HepG2 (cell line): ENCODE results near the gene CDHR1. TPM values are rescaled to one million over a fixed set of nuclear protein-coding genes. Genes with fewer than 3 reads are reported as not detected.

ENCODE experiments used
- BHLHE40 ChIP-seq: IDR thresholded peaks from 2 replicates; pipeline ENCODE4 v1.6.1; 2011; ENCODE audit warnings: low read length, improper control_type of control experiment
- EZH2 ChIP-seq: conservative IDR thresholded peaks from 2 replicates; pipeline ENCODE4 v1.6.1; 2012; ENCODE audit warnings: mild to moderate bottlenecking, low read depth, low read length, moderate library complexity
- ZNF780A ChIP-seq: sonication (generic); formaldehyde crosslinking; IDR thresholded peaks from 2 replicates; pipeline ENCODE4 v1.8.0; 2022; ENCODE audit warnings: mild to moderate bottlenecking, missing genetic modification reagents, moderate library complexity
- polyA plus RNA-seq, 8 experiments: library from polyadenylated mRNA; depleted of rRNA in 3 of 8; stranded (reverse) in 7 of 8; unstranded in 1 of 8; fragments of >200 nt; fragmentation: Illumina TruSeq in 4 of 8; extraction: Trizol in 4 of 8; gene quantifications; 2 replicates each; pipeline versions ENCODE4 v1.2.1 to v1.2.3, GENCODE V29; 2011 to 2016; ENCODE audit warnings: low read depth in 4 of 8, missing spikeins in 1 of 8, mixed read lengths in 1 of 8; ENCODE audit not compliant: insufficient read depth in 1 of 8
- total RNA-seq, 5 experiments: library from RNA; depleted of rRNA; stranded (reverse); fragments of >200 nt; fragmentation: Illumina TruSeq; extraction: Trizol; gene quantifications; 2 replicates each; pipeline ENCODE4 v1.2.3, GENCODE V29; 2016; ENCODE audit warnings: low read depth in 1 of 5
- TF ChIP-seq, protein P1 (sequence below), 2 experiments: fragments of 450-650 bp in 1 of 2; sonication (generic) in 1 of 2; formaldehyde crosslinking in 1 of 2; IDR thresholded peaks; 2 replicates each; pipeline versions ENCODE4 v1.6.1 to v1.8.0; 2016 to 2022; ENCODE audit warnings: antibody characterized with exemption in 1 of 2, mild to moderate bottlenecking in 1 of 2, missing genetic modification reagents in 1 of 2
- TF ChIP-seq, protein P2 (sequence below): sonication (generic); formaldehyde crosslinking; IDR thresholded peaks from 2 replicates; pipeline ENCODE4 v1.5.1; 2020; ENCODE audit warnings: missing genetic modification reagents, mild to moderate bottlenecking, borderline replicate concordance
- TF ChIP-seq, protein P3 (sequence below), 2 experiments: IDR thresholded peaks; 2 replicates each; pipeline ENCODE4 v1.6.1; 2011 to 2012; ENCODE audit warnings: low read length in 2 of 2, borderline replicate concordance in 1 of 2, low read depth in 1 of 2, mild to moderate bottlenecking in 1 of 2, moderate library complexity in 1 of 2
- TF ChIP-seq, protein P4 (sequence below): sonication (generic); formaldehyde crosslinking; IDR thresholded peaks from 2 replicates; pipeline ENCODE4 v1.8.0; 2022; ENCODE audit warnings: missing genetic modification reagents, mild to moderate bottlenecking, borderline replicate concordance
- TF ChIP-seq, protein P5 (sequence below): sonication (generic); formaldehyde crosslinking; IDR thresholded peaks from 2 replicates; pipeline ENCODE4 v1.4.0; 2020; ENCODE audit warnings: missing genetic modification reagents

The CDHR1 gene
- total and polyA plus RNA-seq, 2 of the 13 experiments (the other 11 are each of a cell fraction or from before 2014, with no cell fraction given): 0.04 to 0.09 TPM

DNA sequence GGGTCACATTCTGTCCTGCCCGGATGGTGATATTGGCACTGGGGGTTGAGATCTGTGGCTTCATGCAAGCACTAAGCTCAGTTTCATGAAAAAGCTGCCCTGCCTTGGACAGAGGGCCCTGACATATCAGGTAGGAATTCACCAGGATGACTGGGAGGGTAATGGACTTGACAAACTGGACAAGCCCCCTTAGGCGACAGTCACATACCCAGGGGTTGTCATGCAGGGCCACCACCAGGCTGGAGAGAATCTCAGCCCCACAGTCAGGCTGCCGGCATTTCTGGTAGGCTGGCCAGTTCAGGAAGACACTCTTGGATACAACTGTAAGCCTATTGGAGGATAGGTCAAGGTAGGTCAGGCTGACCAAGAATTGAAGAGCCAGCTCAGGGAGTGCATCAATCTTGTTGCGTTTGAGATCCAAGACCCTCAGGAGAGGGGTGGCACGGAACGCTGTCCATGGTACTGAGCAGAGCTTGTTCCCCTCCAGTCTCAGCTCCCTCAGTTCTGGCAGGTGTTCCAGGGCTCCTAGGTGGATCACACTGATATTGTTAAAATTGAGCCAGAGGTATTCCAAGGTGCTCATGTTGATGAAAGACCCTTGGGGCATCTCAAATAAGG lies 30.2 kb downstream of the CDHR1 start (continued):
- TF ChIP-seq, protein P1, sequence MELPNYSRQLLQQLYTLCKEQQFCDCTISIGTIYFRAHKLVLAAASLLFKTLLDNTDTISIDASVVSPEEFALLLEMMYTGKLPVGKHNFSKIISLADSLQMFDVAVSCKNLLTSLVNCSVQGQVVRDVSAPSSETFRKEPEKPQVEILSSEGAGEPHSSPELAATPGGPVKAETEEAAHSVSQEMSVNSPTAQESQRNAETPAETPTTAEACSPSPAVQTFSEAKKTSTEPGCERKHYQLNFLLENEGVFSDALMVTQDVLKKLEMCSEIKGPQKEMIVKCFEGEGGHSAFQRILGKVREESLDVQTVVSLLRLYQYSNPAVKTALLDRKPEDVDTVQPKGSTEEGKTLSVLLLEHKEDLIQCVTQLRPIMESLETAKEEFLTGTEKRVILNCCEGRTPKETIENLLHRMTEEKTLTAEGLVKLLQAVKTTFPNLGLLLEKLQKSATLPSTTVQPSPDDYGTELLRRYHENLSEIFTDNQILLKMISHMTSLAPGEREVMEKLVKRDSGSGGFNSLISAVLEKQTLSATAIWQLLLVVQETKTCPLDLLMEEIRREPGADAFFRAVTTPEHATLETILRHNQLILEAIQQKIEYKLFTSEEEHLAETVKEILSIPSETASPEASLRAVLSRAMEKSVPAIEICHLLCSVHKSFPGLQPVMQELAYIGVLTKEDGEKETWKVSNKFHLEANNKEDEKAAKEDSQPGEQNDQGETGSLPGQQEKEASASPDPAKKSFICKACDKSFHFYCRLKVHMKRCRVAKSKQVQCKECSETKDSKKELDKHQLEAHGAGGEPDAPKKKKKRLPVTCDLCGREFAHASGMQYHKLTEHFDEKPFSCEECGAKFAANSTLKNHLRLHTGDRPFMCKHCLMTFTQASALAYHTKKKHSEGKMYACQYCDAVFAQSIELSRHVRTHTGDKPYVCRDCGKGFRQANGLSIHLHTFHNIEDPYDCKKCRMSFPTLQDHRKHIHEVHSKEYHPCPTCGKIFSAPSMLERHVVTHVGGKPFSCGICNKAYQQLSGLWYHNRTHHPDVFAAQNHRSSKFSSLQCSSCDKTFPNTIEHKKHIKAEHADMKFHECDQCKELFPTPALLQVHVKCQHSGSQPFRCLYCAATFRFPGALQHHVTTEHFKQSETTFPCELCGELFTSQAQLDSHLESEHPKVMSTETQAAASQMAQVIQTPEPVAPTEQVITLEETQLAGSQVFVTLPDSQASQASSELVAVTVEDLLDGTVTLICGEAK (IDR thresholded peaks at IDR 0.05): no peak
- TF ChIP-seq, protein P1 (CRISPR knock-in tag; IDR thresholded peaks at IDR 0.05): no peak
- TF ChIP-seq, protein P2, sequence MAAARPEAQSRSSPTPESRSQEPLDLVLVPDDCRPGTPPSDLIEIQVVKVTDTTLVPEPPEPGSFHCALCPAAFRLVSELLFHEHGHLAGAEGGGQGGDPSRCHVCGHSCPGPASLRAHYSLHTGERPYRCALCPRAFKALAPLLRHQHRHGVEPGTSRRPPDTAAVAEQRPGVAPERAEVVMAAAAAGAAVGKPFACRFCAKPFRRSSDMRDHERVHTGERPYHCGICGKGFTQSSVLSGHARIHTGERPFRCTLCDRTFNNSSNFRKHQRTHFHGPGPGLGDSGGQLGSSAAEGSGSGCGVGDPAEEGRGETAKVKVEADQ: no peak
- TF ChIP-seq BHLHE40: no peak
- TF ChIP-seq, protein P3, sequence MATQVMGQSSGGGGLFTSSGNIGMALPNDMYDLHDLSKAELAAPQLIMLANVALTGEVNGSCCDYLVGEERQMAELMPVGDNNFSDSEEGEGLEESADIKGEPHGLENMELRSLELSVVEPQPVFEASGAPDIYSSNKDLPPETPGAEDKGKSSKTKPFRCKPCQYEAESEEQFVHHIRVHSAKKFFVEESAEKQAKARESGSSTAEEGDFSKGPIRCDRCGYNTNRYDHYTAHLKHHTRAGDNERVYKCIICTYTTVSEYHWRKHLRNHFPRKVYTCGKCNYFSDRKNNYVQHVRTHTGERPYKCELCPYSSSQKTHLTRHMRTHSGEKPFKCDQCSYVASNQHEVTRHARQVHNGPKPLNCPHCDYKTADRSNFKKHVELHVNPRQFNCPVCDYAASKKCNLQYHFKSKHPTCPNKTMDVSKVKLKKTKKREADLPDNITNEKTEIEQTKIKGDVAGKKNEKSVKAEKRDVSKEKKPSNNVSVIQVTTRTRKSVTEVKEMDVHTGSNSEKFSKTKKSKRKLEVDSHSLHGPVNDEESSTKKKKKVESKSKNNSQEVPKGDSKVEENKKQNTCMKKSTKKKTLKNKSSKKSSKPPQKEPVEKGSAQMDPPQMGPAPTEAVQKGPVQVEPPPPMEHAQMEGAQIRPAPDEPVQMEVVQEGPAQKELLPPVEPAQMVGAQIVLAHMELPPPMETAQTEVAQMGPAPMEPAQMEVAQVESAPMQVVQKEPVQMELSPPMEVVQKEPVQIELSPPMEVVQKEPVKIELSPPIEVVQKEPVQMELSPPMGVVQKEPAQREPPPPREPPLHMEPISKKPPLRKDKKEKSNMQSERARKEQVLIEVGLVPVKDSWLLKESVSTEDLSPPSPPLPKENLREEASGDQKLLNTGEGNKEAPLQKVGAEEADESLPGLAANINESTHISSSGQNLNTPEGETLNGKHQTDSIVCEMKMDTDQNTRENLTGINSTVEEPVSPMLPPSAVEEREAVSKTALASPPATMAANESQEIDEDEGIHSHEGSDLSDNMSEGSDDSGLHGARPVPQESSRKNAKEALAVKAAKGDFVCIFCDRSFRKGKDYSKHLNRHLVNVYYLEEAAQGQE (IDR thresholded peaks at IDR 0.05; ENCODE audit: borderline replicate concordance in 1 of 2, low read depth in 1 of 2, low read length in 2 of 2): peak; percentile 84 to 96
- TF ChIP-seq, protein P4, sequence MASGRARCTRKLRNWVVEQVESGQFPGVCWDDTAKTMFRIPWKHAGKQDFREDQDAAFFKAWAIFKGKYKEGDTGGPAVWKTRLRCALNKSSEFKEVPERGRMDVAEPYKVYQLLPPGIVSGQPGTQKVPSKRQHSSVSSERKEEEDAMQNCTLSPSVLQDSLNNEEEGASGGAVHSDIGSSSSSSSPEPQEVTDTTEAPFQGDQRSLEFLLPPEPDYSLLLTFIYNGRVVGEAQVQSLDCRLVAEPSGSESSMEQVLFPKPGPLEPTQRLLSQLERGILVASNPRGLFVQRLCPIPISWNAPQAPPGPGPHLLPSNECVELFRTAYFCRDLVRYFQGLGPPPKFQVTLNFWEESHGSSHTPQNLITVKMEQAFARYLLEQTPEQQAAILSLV (CRISPR knock-in tag): no peak
- TF ChIP-seq EZH2: no peak
- no peak for TF ChIP-seq ZNF780A (CRISPR knock-in tag)
- TF ChIP-seq, protein P5, sequence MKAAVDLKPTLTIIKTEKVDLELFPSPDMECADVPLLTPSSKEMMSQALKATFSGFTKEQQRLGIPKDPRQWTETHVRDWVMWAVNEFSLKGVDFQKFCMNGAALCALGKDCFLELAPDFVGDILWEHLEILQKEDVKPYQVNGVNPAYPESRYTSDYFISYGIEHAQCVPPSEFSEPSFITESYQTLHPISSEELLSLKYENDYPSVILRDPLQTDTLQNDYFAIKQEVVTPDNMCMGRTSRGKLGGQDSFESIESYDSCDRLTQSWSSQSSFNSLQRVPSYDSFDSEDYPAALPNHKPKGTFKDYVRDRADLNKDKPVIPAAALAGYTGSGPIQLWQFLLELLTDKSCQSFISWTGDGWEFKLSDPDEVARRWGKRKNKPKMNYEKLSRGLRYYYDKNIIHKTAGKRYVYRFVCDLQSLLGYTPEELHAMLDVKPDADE (CRISPR knock-in tag): no peak
